Measurements from ENCODE around the gene RFX5.
"Not testable (repeated sequence)": the region's sequence is repeated elsewhere in the genome, so short reads cannot be mapped to it uniquely, and the experiment has no call there.

RFX5 gene

GRCh38 chr1:151346769-151347522 lies at the start of gene RFX5:
RFX5 (minus strand) TSS chr1:151347252; CDS start chr1:151346320, 932 bp downstream.
- peak; percentile 90 to 92 for DNase-seq (ENCODE audit: low read depth in 2 of 2)

DNA sequence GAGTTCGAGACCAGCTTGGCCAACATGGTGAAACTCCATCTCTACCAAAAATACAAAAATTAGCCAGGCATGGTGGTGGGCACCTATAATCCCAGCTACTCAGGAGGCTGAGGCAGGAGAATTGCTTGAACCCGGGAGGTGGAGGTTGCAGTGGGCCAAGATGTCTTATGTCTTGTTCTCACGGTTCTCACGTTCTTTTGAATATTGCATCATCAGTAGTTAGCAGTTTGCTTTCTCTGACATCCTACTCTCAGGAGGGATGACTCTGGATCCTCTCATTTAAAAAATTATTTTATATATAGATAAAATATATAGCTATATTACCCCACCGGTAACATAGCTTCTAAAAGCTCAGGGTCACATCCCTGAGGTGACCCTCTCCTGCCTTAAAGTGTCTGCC lies 49.2 kb upstream of the RFX5 start:
- DNase-seq (ENCODE audit: low read depth in 2 of 2) = not testable (repeated sequence)

GRCh38 chr1:151393583-151393982 lies 46.5 kb upstream of the RFX5 start:
- no peak for DNase-seq (ENCODE audit: low read depth in 2 of 2)

- no peak for DNase-seq (ENCODE audit: low read depth in 2 of 2)
These were observed 44.1 kb upstream of the RFX5 start for GRCh38 chr1:151391079-151391563.

- not testable (repeated sequence) for DNase-seq (ENCODE audit: low read depth in 2 of 2)
These were observed 43.4 kb upstream of the RFX5 start for GRCh38 chr1:151390221-151391078.

DNA sequence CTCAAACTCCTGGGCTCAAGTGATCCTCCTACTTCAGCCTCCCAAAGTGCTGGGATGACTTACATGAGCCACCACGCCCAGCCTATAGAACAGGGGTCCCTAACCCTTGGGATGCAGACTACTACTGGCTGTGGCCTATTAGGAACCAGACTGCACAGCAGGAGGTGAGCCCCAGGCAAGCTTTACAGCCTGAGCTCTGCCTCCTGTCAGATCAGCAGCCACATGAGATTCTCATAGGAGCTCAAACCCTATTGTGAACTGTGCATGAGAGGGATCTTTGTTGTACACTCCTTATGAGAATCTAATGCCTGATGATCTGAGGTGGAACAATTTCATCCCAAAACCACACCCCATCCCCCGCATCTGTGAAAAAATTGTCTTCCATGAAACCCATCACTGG lies 39.0 kb upstream of the RFX5 start:
- no peak for DNase-seq (ENCODE audit: low read depth in 2 of 2)

DNA sequence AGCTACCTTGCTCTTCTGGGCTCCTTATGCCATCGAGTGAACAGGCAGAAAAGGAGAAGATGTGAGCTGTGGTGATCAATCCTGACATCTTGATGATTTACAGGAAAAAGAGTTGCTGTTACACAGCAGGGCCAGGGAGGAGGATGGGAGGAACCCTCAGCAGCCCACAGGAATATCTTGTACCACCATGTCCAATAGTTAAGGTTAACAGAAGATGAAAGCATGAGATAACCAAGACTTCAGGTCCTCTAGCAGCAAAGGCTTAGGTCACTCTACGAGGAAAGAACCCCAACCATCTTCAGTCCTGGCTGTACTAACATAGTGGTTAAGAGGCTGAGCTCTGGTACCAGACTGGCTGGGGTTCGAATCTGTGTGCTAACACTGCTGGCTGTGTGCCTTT lies 37.5 kb upstream of the RFX5 start:
- no peak for DNase-seq (ENCODE audit: low read depth in 2 of 2)

GRCh38 chr1:151377150-151377884 lies 30.3 kb upstream of the RFX5 start:
- DNase-seq (ENCODE audit: low read depth in 2 of 2) = no peak

- DNase-seq (ENCODE audit: low read depth in 2 of 2) = no peak
These were observed 26.1 kb upstream of the RFX5 start for GRCh38 chr1:151373196-151373595.

- no peak for DNase-seq (ENCODE audit: low read depth in 2 of 2)
These were observed 25.2 kb upstream of the RFX5 start, which contains the start of gene SELENBP1 for GRCh38 chr1:151372058-151372934. SELENBP1 (minus strand) TSS chr1:151372705; CDS start chr1:151372641, 64 bp downstream.

- no peak for DNase-seq (ENCODE audit: low read depth in 2 of 2)
These were observed 24.5 kb upstream of the RFX5 start for GRCh38 chr1:151371370-151372057.

DNA sequence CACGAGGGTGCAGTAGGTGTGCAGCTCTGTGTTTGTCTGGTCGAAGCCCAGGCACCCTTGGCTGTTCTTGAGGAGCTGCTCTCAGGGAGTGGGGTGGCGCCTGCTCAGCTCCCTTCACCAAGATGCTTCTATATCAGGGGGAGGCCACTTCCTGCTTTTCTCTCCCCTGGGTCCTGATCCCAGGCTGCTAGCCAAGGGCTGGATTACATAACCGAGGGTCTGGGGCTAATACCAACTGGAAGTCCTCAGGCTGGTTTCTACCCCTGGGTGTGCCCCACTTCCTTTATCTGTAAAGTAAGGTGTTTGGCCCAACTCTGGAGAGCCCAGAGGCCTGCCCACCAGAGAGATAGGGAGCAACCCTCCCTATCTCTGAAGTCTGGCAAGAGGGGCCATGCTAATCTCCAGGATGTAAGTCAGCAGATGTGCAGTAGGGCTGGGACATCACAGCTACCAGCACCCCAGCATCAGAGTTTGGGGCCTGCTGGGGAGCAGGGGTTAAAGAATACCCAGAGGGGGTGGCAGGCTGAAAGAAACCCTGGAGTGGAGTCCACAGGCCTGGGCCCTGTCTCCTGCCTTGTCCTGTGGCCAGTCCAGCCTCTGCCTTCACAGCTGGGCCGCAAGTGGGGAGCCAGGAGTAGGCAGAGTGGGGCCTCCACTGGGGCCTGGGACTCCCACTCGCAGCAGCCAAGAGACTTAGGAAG lies 23.3 kb upstream of the RFX5 start:
- DNase-seq (ENCODE audit: low read depth in 2 of 2) = no peak

- no peak for DNase-seq (ENCODE audit: low read depth in 2 of 2)
These were observed 22.6 kb upstream of the RFX5 start for GRCh38 chr1:151369621-151370048.

DNA sequence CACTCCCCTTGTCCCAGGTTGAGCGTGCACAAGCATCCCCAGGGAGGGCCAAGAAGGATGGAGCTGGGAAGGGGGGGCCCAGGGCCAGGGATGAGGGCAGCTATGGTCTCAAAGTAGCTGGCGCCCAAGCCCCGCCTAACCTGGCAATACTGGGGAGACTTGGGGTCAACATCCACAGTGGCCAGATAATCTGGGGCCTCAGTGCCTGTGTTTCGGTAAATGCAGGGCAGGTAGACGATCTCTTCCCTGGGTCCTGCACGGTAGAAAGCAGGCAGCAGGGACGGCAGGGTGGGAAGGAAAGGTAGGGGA lies 22.2 kb upstream of the RFX5 start:
- DNase-seq (ENCODE audit: low read depth in 2 of 2) = no peak

DNA sequence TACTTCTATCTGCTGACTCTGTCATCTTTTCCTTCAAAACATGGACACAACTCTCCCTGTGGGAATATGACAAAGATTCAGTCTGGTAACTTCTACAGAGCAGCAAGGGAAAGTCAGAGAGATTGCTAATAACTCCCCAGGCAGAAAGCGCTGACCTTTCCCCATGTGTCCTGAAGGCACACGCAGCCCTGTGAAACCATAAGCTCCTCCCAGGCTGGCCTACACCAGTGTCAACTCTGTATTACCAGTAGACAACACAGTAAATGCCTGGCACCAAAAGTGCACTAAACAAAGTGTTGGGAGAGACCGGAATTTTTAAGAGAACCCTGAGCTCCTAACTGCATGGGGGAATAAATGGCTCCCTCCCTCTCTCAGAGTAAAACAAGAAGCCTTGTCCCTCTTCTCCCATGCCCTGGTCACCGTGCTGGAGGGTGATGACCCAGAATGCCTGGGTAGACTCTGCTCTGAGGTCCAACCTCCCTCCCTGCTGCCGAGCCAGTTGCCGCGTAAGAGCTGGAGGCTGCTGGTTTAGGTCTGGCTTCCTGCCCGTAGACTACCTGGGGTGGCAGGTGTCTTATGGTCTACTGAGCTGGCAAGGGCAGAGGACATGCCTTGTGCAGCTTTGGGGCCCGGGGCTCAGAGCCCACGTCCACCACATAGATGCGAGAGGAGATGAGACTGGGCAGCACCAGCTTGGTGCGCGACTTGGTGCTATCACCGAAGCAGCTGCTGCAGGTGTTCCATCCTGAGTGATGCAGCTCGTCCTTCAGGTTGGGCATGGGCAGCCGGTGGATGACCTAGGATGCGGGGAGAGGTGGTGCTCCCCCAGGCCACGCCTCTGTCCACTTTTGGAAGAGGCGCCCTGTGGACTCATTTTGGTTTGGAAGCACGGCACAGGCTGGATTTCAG lies 21.6 kb upstream of the RFX5 start:
- no peak for DNase-seq (ENCODE audit: low read depth in 2 of 2)

DNA sequence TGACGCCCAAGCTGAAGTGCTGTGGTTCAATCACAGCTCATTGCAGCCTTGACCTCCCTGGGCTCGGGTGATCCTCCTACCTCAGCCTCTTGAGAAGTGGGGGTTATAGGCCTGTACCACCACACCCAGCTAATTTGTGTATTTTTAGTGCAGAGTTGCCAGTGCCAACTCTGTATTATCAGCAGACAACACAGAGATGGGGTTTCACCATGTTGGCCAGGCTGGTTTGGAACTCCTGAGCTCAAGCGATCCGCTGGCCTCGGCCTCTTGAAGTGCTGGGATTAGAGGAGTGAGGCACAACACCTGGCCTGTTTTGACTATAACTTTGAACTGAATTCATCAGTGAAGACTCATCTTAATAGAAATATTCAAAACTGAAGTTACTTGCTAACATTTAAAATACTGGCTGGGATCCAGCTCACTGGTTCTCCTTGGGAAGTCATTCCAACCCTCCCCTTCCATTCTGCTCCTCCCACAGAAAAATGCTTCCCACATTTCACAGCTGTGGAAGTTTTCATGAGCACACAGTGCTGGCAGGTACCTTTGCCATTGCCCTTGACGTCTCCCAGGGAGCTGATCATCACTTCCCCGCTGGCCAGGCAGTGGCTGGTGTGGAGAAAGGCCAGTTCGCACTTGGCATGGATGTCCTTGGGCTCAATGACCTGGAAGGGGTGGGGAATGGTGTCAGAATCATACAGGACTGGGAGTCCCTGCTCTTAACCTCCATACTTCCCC lies 20.8 kb upstream of the RFX5 start:
- DNase-seq (ENCODE audit: low read depth in 2 of 2) = no peak

GRCh38 chr1:151364996-151365395 lies 17.9 kb upstream of the RFX5 start:
- DNase-seq (ENCODE audit: low read depth in 2 of 2) = no peak

All from stimulated activated CD8-positive, alpha-beta memory T cell treated with anti-CD3 and anti-CD28 coated beads, Interleukin-7, amount 100 ng/mL, for 4 hours (primary cell).